Mammary epithelial cell (primary cell): ENCODE results near the gene PLB1.

Experiments used
- CTCF ChIP-seq, 2 donors: IDR thresholded peaks in 1 of 2; conservative IDR thresholded peaks in 1 of 2; 2 replicates each; pipeline ENCODE4 v1.5.1; 2011 to 2012; ENCODE audit warnings: inconsistent platforms in 2 of 2, low read length in 2 of 2, mild to moderate bottlenecking in 2 of 2, control low read depth in 1 of 2, low read depth in 1 of 2; ENCODE audit not compliant: insufficient read depth in 1 of 2; ENCODE audit errors: extremely low read depth in 1 of 2
- EZH2 ChIP-seq: IDR thresholded peaks from 2 replicates; pipeline ENCODE4 v1.6.1; 2012; ENCODE audit warnings: low read length, inconsistent platforms, borderline replicate concordance

- TF ChIP-seq EZH2 (no peak), CTCF (conservative IDR thresholded peaks at IDR 0.05 in 1 of 2, IDR thresholded peaks at IDR 0.05 in 1 of 2; ENCODE audit: extremely low read depth in 1 of 2, insufficient read depth in 1 of 2, low read depth in 1 of 2, low read length in 2 of 2) (no peak)
Measured at GRCh38 chr2:28626891-28627421, 131.1 kb downstream of the PLB1 start.
